PFSK-1 (cell line): Measurements from ENCODE around the gene RALY.

Experiments used
- REST ChIP-seq, 2 experiments: IDR thresholded peaks; 2 replicates each; pipeline versions ENCODE4 v1.6.1 to v1.8.0; 2011 to 2012; ENCODE audit warnings: low read depth in 2 of 2, low read length in 2 of 2, control low read depth in 1 of 2, inconsistent platforms in 1 of 2, mild to moderate bottlenecking in 1 of 2, moderate library complexity in 1 of 2; ENCODE audit not compliant: insufficient read depth in 1 of 2
- TAF1 ChIP-seq: IDR thresholded peaks from 2 replicates; pipeline ENCODE4 v1.6.1; 2012; ENCODE audit warnings: low read length, control low read depth, borderline replicate concordance; ENCODE audit not compliant: insufficient read depth

DNA sequence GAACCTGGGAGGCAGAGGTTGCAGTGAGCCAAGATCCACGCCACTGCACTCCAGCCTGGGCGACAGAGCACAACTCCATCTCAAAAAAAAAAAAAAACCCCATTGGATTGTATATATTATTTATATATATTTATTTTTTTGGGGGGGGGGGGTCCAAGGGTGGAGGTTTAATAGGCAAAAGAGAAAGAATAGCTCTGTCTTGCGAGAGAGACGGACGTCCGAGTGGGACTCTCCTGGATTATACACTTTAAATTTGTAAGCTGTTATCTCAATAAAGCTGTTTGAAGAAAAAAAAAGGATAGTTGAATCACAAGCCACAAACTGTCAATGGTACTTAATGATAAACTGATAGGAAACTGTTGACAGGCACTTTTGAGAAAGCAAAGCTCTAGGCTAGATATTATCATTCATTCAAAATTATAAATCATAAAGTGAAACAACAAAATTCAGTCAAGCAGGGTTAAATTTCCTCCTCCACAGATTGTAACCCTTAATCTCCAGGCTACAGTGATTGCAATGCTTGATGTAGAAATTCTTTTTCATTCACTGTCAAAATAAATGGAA is 98.0 kb downstream of the RALY start:
- TF ChIP-seq TAF1: no peak
- no peak for TF ChIP-seq REST (IDR thresholded peaks at IDR 0.05; ENCODE audit: insufficient read depth in 1 of 2, low read depth in 2 of 2, low read length in 2 of 2)
